ENCODE data around the gene MEX3C. TPM values are rescaled to one million over a fixed set of nuclear protein-coding genes. Genes with fewer than 3 reads are reported as not detected.

MEX3C gene
- polyA plus RNA-seq, 1 of the 3 experiments (the other 2 are of a cell fraction) = 25.1 TPM

DNA sequence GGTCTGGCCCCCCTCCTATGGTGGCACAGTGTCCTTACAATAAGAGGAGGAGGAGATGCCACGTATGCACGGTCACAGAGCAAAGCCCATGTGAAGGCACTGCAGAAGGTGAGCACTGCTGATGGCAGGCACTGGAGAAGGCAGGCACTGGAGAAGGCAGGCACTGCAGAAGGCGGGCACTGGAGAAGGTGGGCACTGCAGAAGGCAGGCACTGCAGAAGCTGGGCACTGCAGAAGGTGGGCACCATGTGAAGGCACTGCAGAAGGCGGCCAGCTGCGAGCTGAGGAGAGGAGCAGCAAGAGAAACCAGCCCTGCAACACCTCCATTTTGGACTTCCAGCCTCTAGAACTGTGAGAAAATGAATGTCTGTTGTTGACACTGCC lies 46.3 kb downstream of the MEX3C start:
- Histone ChIP-seq H3K4me2 (no peak overlapping the region), H3K9me2 (0 out of 2 replicates have a peak, but pooled peaks cover 3% of the 10 kb centered on the region), H3K79me2 (ENCODE audit: insufficient read depth) (no peaks in the 10 kb centered on the region), H3K36me3 (replicated peaks in 1 of 2; ENCODE audit: control insufficient read depth in 1 of 2, insufficient read depth in 2 of 2, low read length in 1 of 2) (no peaks in the 10 kb centered on the region), H4K20me1 (ENCODE audit: insufficient read depth) (no peaks in the 10 kb centered on the region), H3K9ac (no peak overlapping the region), H2AFZ (ENCODE audit: low read depth) (no peak overlapping the region), H3K27me3 (ENCODE audit: insufficient read depth) (no peaks in the 10 kb centered on the region), H3F3A (replicated peaks; ENCODE audit: insufficient read depth) (no peaks in the 10 kb centered on the region), H3K9me3 (no peaks in the 10 kb centered on the region), H3K27ac (ENCODE audit: low read depth in 2 of 2, low read length in 1 of 2) (no peak overlapping the region), H3K4me3 (ENCODE audit: low read depth in 2 of 2, low read length in 1 of 2) (no peak overlapping the region), H3K4me1 (ENCODE audit: control insufficient read depth in 1 of 2, insufficient read depth in 2 of 2, low read depth in 1 of 2, low read length in 1 of 2) (peaks cover 0 to 6% of the 10 kb centered on the region in 2 experiments; a peak in 1 of 4 replicates)
- ChIA-PET POLR2A (no interaction called here), CTCF (no interaction called here)
- DNase-seq = no peak
- WGBS (ENCODE audit: low lambda C conversion rate) = 78% methylated on average over 4 of the region's 5 CpGs
- TF ChIP-seq RCOR1 (IDR thresholded peaks at IDR 0.05; ENCODE audit: low read length) (no peak), RXRA (IDR thresholded peaks at IDR 0.05; ENCODE audit: borderline replicate concordance, low read depth) (no peak), RAD21 (IDR thresholded peaks at IDR 0.05; ENCODE audit: low read length) (no peak), SIN3A (IDR thresholded peaks at IDR 0.05; ENCODE audit: borderline replicate concordance, low read depth, low read length) (no peak), TAF1 (IDR thresholded peaks at IDR 0.05; ENCODE audit: borderline replicate concordance, low read depth, low read length) (no peak), FOXJ3 (CRISPR knock-in tag; IDR thresholded peaks at IDR 0.05) (no peak), TCF12 (IDR thresholded peaks at IDR 0.05) (no peak), NFIC (IDR thresholded peaks at IDR 0.05; ENCODE audit: borderline replicate concordance) (no peak), MEF2A (IDR thresholded peaks at IDR 0.05; ENCODE audit: borderline replicate concordance, low read depth) (no peak), EZH2phosphoT487 (IDR thresholded peaks at IDR 0.05; ENCODE audit: borderline replicate concordance, low read depth) (no peak), JUND (IDR thresholded peaks at IDR 0.05) (no peak), EP300 (IDR thresholded peaks at IDR 0.05; ENCODE audit: borderline replicate concordance in 1 of 2, low read depth in 1 of 2, low read length in 1 of 2) (no peak), YY1 (IDR thresholded peaks at IDR 0.05; ENCODE audit: low read depth) (no peak), POLR2AphosphoS5 (IDR thresholded peaks at IDR 0.05; ENCODE audit: low read depth, low read length) (no peak), NRF1 (IDR thresholded peaks at IDR 0.05; ENCODE audit: low read depth, low read length) (no peak)
- TF ChIP-seq, protein P1, sequence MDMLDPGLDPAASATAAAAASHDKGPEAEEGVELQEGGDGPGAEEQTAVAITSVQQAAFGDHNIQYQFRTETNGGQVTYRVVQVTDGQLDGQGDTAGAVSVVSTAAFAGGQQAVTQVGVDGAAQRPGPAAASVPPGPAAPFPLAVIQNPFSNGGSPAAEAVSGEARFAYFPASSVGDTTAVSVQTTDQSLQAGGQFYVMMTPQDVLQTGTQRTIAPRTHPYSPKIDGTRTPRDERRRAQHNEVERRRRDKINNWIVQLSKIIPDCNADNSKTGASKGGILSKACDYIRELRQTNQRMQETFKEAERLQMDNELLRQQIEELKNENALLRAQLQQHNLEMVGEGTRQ (IDR thresholded peaks at IDR 0.05; ENCODE audit: borderline replicate concordance, low read depth, low read length) = no peak
- TF ChIP-seq, protein P2, sequence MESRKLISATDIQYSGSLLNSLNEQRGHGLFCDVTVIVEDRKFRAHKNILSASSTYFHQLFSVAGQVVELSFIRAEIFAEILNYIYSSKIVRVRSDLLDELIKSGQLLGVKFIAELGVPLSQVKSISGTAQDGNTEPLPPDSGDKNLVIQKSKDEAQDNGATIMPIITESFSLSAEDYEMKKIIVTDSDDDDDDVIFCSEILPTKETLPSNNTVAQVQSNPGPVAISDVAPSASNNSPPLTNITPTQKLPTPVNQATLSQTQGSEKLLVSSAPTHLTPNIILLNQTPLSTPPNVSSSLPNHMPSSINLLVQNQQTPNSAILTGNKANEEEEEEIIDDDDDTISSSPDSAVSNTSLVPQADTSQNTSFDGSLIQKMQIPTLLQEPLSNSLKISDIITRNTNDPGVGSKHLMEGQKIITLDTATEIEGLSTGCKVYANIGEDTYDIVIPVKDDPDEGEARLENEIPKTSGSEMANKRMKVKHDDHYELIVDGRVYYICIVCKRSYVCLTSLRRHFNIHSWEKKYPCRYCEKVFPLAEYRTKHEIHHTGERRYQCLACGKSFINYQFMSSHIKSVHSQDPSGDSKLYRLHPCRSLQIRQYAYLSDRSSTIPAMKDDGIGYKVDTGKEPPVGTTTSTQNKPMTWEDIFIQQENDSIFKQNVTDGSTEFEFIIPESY (IDR thresholded peaks at IDR 0.05; ENCODE audit: borderline replicate concordance, low read depth) = no peak
- TF ChIP-seq, protein P3, sequence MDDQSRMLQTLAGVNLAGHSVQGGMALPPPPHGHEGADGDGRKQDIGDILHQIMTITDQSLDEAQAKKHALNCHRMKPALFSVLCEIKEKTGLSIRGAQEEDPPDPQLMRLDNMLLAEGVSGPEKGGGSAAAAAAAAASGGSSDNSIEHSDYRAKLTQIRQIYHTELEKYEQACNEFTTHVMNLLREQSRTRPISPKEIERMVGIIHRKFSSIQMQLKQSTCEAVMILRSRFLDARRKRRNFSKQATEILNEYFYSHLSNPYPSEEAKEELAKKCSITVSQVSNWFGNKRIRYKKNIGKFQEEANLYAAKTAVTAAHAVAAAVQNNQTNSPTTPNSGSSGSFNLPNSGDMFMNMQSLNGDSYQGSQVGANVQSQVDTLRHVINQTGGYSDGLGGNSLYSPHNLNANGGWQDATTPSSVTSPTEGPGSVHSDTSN (IDR thresholded peaks at IDR 0.05) = no peak
- TF ChIP-seq, protein P4, sequence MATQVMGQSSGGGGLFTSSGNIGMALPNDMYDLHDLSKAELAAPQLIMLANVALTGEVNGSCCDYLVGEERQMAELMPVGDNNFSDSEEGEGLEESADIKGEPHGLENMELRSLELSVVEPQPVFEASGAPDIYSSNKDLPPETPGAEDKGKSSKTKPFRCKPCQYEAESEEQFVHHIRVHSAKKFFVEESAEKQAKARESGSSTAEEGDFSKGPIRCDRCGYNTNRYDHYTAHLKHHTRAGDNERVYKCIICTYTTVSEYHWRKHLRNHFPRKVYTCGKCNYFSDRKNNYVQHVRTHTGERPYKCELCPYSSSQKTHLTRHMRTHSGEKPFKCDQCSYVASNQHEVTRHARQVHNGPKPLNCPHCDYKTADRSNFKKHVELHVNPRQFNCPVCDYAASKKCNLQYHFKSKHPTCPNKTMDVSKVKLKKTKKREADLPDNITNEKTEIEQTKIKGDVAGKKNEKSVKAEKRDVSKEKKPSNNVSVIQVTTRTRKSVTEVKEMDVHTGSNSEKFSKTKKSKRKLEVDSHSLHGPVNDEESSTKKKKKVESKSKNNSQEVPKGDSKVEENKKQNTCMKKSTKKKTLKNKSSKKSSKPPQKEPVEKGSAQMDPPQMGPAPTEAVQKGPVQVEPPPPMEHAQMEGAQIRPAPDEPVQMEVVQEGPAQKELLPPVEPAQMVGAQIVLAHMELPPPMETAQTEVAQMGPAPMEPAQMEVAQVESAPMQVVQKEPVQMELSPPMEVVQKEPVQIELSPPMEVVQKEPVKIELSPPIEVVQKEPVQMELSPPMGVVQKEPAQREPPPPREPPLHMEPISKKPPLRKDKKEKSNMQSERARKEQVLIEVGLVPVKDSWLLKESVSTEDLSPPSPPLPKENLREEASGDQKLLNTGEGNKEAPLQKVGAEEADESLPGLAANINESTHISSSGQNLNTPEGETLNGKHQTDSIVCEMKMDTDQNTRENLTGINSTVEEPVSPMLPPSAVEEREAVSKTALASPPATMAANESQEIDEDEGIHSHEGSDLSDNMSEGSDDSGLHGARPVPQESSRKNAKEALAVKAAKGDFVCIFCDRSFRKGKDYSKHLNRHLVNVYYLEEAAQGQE (IDR thresholded peaks at IDR 0.05; ENCODE audit: low read depth, low read length) = no peak
